Astrocyte (in vitro differentiated cells and primary cell): ENCODE data around the gene ASCC2. TPM values are rescaled to one million over a fixed set of nuclear protein-coding genes. Genes with fewer than 3 reads are reported as not detected.

Source experiments
- DNase-seq: peaks from one replicate; pipeline ENCODE4 v3.0.0-alpha.2; 2010; ENCODE audit warnings: low read depth
- FAIRE-seq: peaks from 2 replicates; lab custom pipeline; 2011; peaks lifted over from hg19 to GRCh38; lab: Jason Lieb, UNC
- H2AFZ ChIP-seq: 2 replicates; pipeline ENCODE4 v1.6.0; 2012; ENCODE audit warnings: low read depth, low read length, inconsistent platforms
- H3K27ac ChIP-seq: 2 replicates; pipeline ENCODE4 v1.5.1; 2011; ENCODE audit warnings: low read depth, low read length, inconsistent platforms
- H3K27me3 ChIP-seq: 2 replicates; pipeline ENCODE4 v1.6.0; 2011; ENCODE audit warnings: low read length, inconsistent platforms; ENCODE audit not compliant: insufficient read depth
- H3K36me3 ChIP-seq: 2 replicates; pipeline ENCODE4 v1.5.1; 2011; ENCODE audit warnings: low read length, inconsistent platforms; ENCODE audit not compliant: insufficient read depth
- H3K4me1 ChIP-seq: 2 replicates; pipeline ENCODE4 v1.5.1; 2011; ENCODE audit warnings: low read length, inconsistent platforms; ENCODE audit not compliant: insufficient read depth
- H3K4me2 ChIP-seq: 2 replicates; pipeline ENCODE4 v1.6.0; 2012; ENCODE audit warnings: low read length, inconsistent platforms
- H3K4me3 ChIP-seq: 2 replicates; pipeline ENCODE4 v1.5.1; 2011; ENCODE audit warnings: low read depth, mild to moderate bottlenecking, low read length, inconsistent platforms; ENCODE audit not compliant: insufficient read depth
- H3K79me2 ChIP-seq: 2 replicates; pipeline ENCODE4 v1.6.0; 2012; ENCODE audit warnings: mild to moderate bottlenecking, low read length, inconsistent platforms; ENCODE audit not compliant: insufficient read depth
- H3K9ac ChIP-seq: 2 replicates; pipeline ENCODE4 v1.6.0; 2012; ENCODE audit warnings: mild to moderate bottlenecking, low read length, inconsistent platforms
- H3K9me3 ChIP-seq: 2 replicates; pipeline ENCODE4 v1.5.1; 2012; ENCODE audit warnings: low read depth, mild to moderate bottlenecking, low read length, inconsistent platforms; ENCODE audit not compliant: insufficient read depth
- H4K20me1 ChIP-seq: 2 replicates; pipeline ENCODE4 v1.6.0; 2012; ENCODE audit warnings: low read length, inconsistent platforms; ENCODE audit not compliant: insufficient read depth
- H3K27ac Mint-ChIP-seq: one replicate; pipeline ENCODE4 v1.8.0; 2021; ENCODE audit warnings: mild to moderate bottlenecking, mixed read lengths; ENCODE audit not compliant: unreplicated experiment
- H3K27me3 Mint-ChIP-seq: one replicate; pipeline ENCODE4 v1.8.0; 2021; ENCODE audit warnings: low read depth, mixed read lengths; ENCODE audit not compliant: unreplicated experiment
- H3K36me3 Mint-ChIP-seq: one replicate; pipeline ENCODE4 v1.8.0; 2021; ENCODE audit warnings: low read depth, mixed read lengths; ENCODE audit not compliant: unreplicated experiment
- H3K4me1 Mint-ChIP-seq: one replicate; pipeline ENCODE4 v1.8.0; 2021; ENCODE audit warnings: low read depth, mixed read lengths; ENCODE audit not compliant: unreplicated experiment
- H3K4me3 Mint-ChIP-seq: one replicate; pipeline ENCODE4 v1.8.0; 2021; ENCODE audit warnings: mild to moderate bottlenecking, moderate library complexity, mixed read lengths; ENCODE audit not compliant: unreplicated experiment
- H3K9me3 Mint-ChIP-seq: one replicate; pipeline ENCODE4 v1.8.0; 2021; ENCODE audit warnings: mild to moderate bottlenecking, mixed read lengths; ENCODE audit not compliant: unreplicated experiment
- EZH2 ChIP-seq: IDR thresholded peaks from 2 replicates; pipeline ENCODE4 v1.6.1; 2012; ENCODE audit warnings: mild to moderate bottlenecking, low read length, inconsistent platforms; ENCODE audit not compliant: insufficient read depth
- total RNA-seq: library from RNA; stranded (reverse); gene quantifications from 2 replicates; pipeline ENCODE4 v1.2.1, GENCODE V29; 2021
- TF ChIP-seq, protein P1 (sequence below): IDR thresholded peaks from 2 replicates; pipeline ENCODE4 v1.5.1; 2011; ENCODE audit warnings: low read depth, mild to moderate bottlenecking, inconsistent platforms, low read length, moderate library complexity; ENCODE audit not compliant: insufficient read depth

The ASCC2 gene
- total RNA-seq, 1 donor from 2014 or later = 71.2 TPM

DNA sequence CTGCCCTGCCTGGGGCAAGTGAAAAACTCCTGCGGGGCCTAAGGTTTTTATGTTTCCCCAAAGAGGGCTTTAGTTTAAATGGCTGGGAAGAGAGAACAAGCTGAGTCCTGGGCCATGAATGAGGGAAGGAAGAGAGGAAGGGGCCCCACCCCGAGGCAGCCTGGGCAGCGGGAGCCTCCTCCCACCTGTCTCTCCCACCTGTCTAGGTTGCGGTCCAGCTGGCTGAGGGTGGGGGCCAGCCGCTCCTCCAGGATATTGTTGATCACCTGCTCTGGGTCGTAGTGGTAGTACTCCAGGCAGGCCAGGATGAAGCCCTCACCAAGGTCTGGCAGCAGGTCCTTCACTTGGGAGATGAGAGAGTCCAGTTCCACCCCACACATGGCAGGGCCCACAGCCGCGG, 36.3 kb downstream of the ASCC2 start:
- Mint-ChIP-seq H3K36me3 (peaks cover 35% of the 10 kb centered on the region), H3K27me3 (no peaks in the 10 kb centered on the region), H3K4me1 (peaks cover 30% of the 10 kb centered on the region), H3K9me3 (no peaks in the 10 kb centered on the region), H3K4me3 (no peak overlapping the region), H3K27ac (peak overlapping the region; percentile 6)
- no peak overlapping the region for H3K27ac ChIP-seq
- FAIRE-seq (no peak), DNase-seq (no peak)
- H3K27me3 ChIP-seq = no peaks in the 10 kb centered on the region
- no peaks in the 10 kb centered on the region for H4K20me1 ChIP-seq
- TF ChIP-seq, protein P1, sequence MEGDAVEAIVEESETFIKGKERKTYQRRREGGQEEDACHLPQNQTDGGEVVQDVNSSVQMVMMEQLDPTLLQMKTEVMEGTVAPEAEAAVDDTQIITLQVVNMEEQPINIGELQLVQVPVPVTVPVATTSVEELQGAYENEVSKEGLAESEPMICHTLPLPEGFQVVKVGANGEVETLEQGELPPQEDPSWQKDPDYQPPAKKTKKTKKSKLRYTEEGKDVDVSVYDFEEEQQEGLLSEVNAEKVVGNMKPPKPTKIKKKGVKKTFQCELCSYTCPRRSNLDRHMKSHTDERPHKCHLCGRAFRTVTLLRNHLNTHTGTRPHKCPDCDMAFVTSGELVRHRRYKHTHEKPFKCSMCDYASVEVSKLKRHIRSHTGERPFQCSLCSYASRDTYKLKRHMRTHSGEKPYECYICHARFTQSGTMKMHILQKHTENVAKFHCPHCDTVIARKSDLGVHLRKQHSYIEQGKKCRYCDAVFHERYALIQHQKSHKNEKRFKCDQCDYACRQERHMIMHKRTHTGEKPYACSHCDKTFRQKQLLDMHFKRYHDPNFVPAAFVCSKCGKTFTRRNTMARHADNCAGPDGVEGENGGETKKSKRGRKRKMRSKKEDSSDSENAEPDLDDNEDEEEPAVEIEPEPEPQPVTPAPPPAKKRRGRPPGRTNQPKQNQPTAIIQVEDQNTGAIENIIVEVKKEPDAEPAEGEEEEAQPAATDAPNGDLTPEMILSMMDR = no peak
- no peak for TF ChIP-seq EZH2
- H3K9ac ChIP-seq = no peak overlapping the region
- no peak overlapping the region for H2AFZ ChIP-seq
- H3K4me1 ChIP-seq = peaks cover 16% of the 10 kb centered on the region
- H3K4me2 ChIP-seq = no peak overlapping the region
- H3K9me3 ChIP-seq = no peaks in the 10 kb centered on the region
- no peak overlapping the region for H3K4me3 ChIP-seq
- no peaks in the 10 kb centered on the region for H3K79me2 ChIP-seq
- H3K36me3 ChIP-seq = peaks cover 23% of the 10 kb centered on the region

DNA sequence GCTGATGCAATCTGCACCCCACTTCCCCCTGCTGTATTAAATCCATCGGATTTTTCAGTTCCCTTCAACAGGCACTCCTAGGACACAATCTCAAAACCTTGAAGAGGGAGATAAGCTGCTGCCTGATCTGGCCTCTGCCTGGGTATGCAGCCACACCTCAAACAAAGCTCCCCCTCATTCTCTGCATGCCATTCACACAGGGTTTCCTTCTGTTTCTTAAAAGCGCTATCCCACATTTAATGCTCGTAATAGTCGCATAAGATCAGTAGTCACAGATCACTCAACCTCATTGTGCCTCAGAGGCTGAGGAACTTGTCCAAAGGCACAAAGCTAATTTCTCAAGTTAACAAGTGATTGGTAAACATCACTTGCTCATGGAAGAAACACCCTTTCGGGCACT, 36.9 kb downstream of the ASCC2 start:
- H3K4me3 Mint-ChIP-seq = no peak overlapping the region
- peak overlapping the region; percentile 6 for H3K27ac Mint-ChIP-seq
- FAIRE-seq = no peak
- H3K27me3 Mint-ChIP-seq = no peaks in the 10 kb centered on the region
- peaks cover 34% of the 10 kb centered on the region for H3K36me3 Mint-ChIP-seq
- Histone ChIP-seq H3K9me3 (no peaks in the 10 kb centered on the region), H3K9ac (no peak overlapping the region), H2AFZ (no peak overlapping the region), H4K20me1 (no peaks in the 10 kb centered on the region), H3K4me3 (no peak overlapping the region), H3K27me3 (no peaks in the 10 kb centered on the region), H3K36me3 (peaks cover 24% of the 10 kb centered on the region), H3K4me2 (no peak overlapping the region), H3K79me2 (no peaks in the 10 kb centered on the region), H3K27ac (no peak overlapping the region), H3K4me1 (peaks cover 16% of the 10 kb centered on the region)
- no peak for DNase-seq
- no peak for TF ChIP-seq EZH2
- TF ChIP-seq, protein P1 = no peak
- no peaks in the 10 kb centered on the region for H3K9me3 Mint-ChIP-seq
- H3K4me1 Mint-ChIP-seq = peaks cover 33% of the 10 kb centered on the region

- Mint-ChIP-seq H3K36me3 (peaks cover 24% of the 10 kb centered on the region), H3K27ac (peak overlapping the region; percentile 90), H3K4me1 (peaks cover 40% of the 10 kb centered on the region), H3K27me3 (no peaks in the 10 kb centered on the region), H3K4me3 (no peak overlapping the region), H3K9me3 (no peaks in the 10 kb centered on the region)
- DNase-seq (peak; percentile 94), FAIRE-seq (peak; percentile 73)
- peak overlapping the region; percentile 7 for H2AFZ ChIP-seq
- peaks cover 16% of the 10 kb centered on the region for H3K4me1 ChIP-seq
- TF ChIP-seq, protein P1 = no peak
- no peak for TF ChIP-seq EZH2
- H3K4me3 ChIP-seq = no peak overlapping the region
- H3K27ac ChIP-seq = peak overlapping the region; percentile 65
- H3K9me3 ChIP-seq = no peaks in the 10 kb centered on the region
- H3K79me2 ChIP-seq = no peaks in the 10 kb centered on the region
- peak overlapping the region; percentile 49 for H3K4me2 ChIP-seq
- H3K9ac ChIP-seq = peak overlapping the region; percentile 48
- H3K36me3 ChIP-seq = peaks cover 32% of the 10 kb centered on the region
- no peaks in the 10 kb centered on the region for H4K20me1 ChIP-seq
- no peaks in the 10 kb centered on the region for H3K27me3 ChIP-seq
Measured at GRCh38 chr22:29799217-29799680, 38.8 kb downstream of the ASCC2 start.
